Measurements from ENCODE around the gene OPA1.

- TF ChIP-seq CTCF (IDR thresholded peaks at IDR 0.05; ENCODE audit: low read depth, low read length) (no peak), EZH2phosphoT487 (IDR thresholded peaks at IDR 0.05; ENCODE audit: low read depth) (no peak)
Measured at GRCh38 chr3:193743702-193744047, 150.7 kb downstream of the OPA1 start.
